Endothelial cell of umbilical vein (primary cell): ENCODE data around the gene SLC46A3. TPM values are rescaled to one million over a fixed set of nuclear protein-coding genes. Genes with fewer than 3 reads are reported as not detected.
A peak's percentile ranks its signal among the peaks of the same experiment; 100 is the strongest.

Source experiments
- BruUV-seq: library from RNA; stranded (reverse); fragments of 400-500 nt; replicated peaks from 2 replicates; lab custom pipeline; 2021; lab: Mats Ljungman, UMichigan
- CTCF ChIA-PET: fragments of 300-600, 350-600 bp; sonication (Branson Sonifier 250); formaldehyde crosslinking; loops from one replicate; lab custom pipeline; 2021; ENCODE audit warnings: antibody characterized with exemption, inconsistent platforms; lab: Charles Lee
- POLR2A ChIA-PET: fragments of 300-600, 350-600 bp; sonication (Branson Sonifier 250); formaldehyde crosslinking; loops from one replicate; lab custom pipeline; 2021; ENCODE audit warnings: antibody characterized with exemption, inconsistent platforms; lab: Charles Lee
- DNase-seq: peaks from one replicate; pipeline ENCODE4 v3.0.0-alpha.2; 2011; ENCODE audit warnings: low read depth, low spot score
- FAIRE-seq: peaks from 2 replicates; lab custom pipeline; 2011; peaks lifted over from hg19 to GRCh38; lab: Jason Lieb, UNC
- H2AFZ ChIP-seq: 2 replicates; pipeline ENCODE4 v1.6.0; 2012; ENCODE audit warnings: low read depth, low read length, control low read depth, inconsistent platforms
- H3K27ac ChIP-seq: 2 replicates; pipeline ENCODE4 v1.5.1; 2011; ENCODE audit warnings: low read depth, mild to moderate bottlenecking, control low read depth, low read length, moderate library complexity; ENCODE audit not compliant: insufficient read depth
- H3K27me3 ChIP-seq, 2 experiments: 2 replicates each; pipeline versions ENCODE4 v1.6.0 to v1.6.1; 2011; ENCODE audit warnings: low read length in 2 of 2, mixed read lengths in 1 of 2; ENCODE audit not compliant: control insufficient read depth in 2 of 2, insufficient read depth in 2 of 2
- H3K36me3 ChIP-seq, 2 experiments: 2 replicates in 1 of 2; 3 replicates in 1 of 2; pipeline ENCODE4 v1.5.1; 2011; ENCODE audit warnings: low read length in 2 of 2, mild to moderate bottlenecking in 1 of 2, moderate library complexity in 1 of 2; ENCODE audit not compliant: control insufficient read depth in 2 of 2, insufficient read depth in 2 of 2; ENCODE audit errors: extremely low read depth in 1 of 2
- H3K4me1 ChIP-seq: 3 replicates; pipeline ENCODE4 v1.5.1; 2011; ENCODE audit warnings: mild to moderate bottlenecking, low read length; ENCODE audit not compliant: control insufficient read depth, insufficient read depth; ENCODE audit errors: extremely low read depth
- H3K4me2 ChIP-seq: 2 replicates; pipeline ENCODE4 v1.6.1; 2011; ENCODE audit warnings: low read length, control low read depth, mixed read lengths; ENCODE audit not compliant: insufficient read depth
- H3K4me3 ChIP-seq, 3 experiments: fragments of 200-600 bp in 1 of 3; sonication (generic), shearing (Covaris generic) in 1 of 3; replicated peaks in 1 of 3; 2 replicates each; pipeline ENCODE4 v1.5.1; 2011 to 2016; ENCODE audit warnings: control low read depth in 3 of 3, low read length in 3 of 3, mild to moderate bottlenecking in 2 of 3, inconsistent platforms in 1 of 3, low read depth in 1 of 3, moderate library complexity in 1 of 3; ENCODE audit not compliant: insufficient read depth in 1 of 3
- H3K79me2 ChIP-seq: 2 replicates; pipeline ENCODE4 v1.6.0; 2012; ENCODE audit warnings: low read length, inconsistent platforms; ENCODE audit not compliant: control insufficient read depth, insufficient read depth
- H3K9ac ChIP-seq: replicated peaks from 2 replicates; pipeline ENCODE3; 2011; ENCODE audit warnings: low read length, control low read depth; ENCODE audit not compliant: insufficient read depth; ENCODE audit errors: extremely low read depth
- H3K9me1 ChIP-seq: replicated peaks from 3 replicates; pipeline ENCODE4 v1.6.0; 2011; ENCODE audit warnings: mild to moderate bottlenecking, low read length; ENCODE audit not compliant: control insufficient read depth, insufficient read depth; ENCODE audit errors: extremely low read depth
- H3K9me3 ChIP-seq: replicated peaks from 2 replicates; pipeline ENCODE4 v1.5.1; 2012; ENCODE audit warnings: low read length, inconsistent platforms; ENCODE audit not compliant: control insufficient read depth, insufficient read depth
- H4K20me1 ChIP-seq: replicated peaks from 2 replicates; pipeline ENCODE3; 2011; ENCODE audit warnings: mild to moderate bottlenecking, low read length; ENCODE audit not compliant: control insufficient read depth, insufficient read depth; ENCODE audit errors: extremely low read depth
- EZH2 ChIP-seq: IDR thresholded peaks from 2 replicates; pipeline ENCODE4 v1.6.1; 2012; ENCODE audit warnings: borderline replicate concordance, low read depth, mild to moderate bottlenecking, moderate library complexity, low read length, inconsistent platforms; ENCODE audit not compliant: severe bottlenecking
- GATA2 ChIP-seq: IDR thresholded peaks from 2 replicates; pipeline ENCODE4 v1.7.0; 2011; ENCODE audit warnings: low read depth, mild to moderate bottlenecking, moderate library complexity, mixed read lengths, low read length; ENCODE audit not compliant: insufficient read length, insufficient read depth
- JUN ChIP-seq: IDR thresholded peaks from 2 replicates; pipeline ENCODE4 v1.6.1; 2011; ENCODE audit warnings: borderline replicate concordance, low read depth; ENCODE audit not compliant: insufficient read length, insufficient read depth
- dilution Hi-C: fragments of 300-500 bp; cut with MboI; formaldehyde crosslinking; loops from one replicate; pipeline ENCODE4 v1.15.0; 2019; ENCODE audit warnings: low sequenced_read_pairs; ENCODE audit not compliant: extremely low pct_ligation_motif_present
- intact Hi-C: fragments of 100-400 bp; cut with micrococcal nuclease; formaldehyde crosslinking; loops from one replicate; pipeline ENCODE4 v1.10.0; 2022
- polyA plus RNA-seq, 4 experiments: library from polyadenylated mRNA; depleted of rRNA in 3 of 4; stranded (reverse) in 3 of 4; unstranded in 1 of 4; fragments of >200 nt; gene quantifications; 2 replicates each; pipeline versions ENCODE4 v1.2.1 to v1.2.3, GENCODE V29; 2011 to 2012; ENCODE audit warnings: missing spikeins in 1 of 4
- total RNA-seq: library from RNA; stranded (reverse); gene quantifications from 2 replicates; pipeline ENCODE4 v1.2.3, GENCODE V29; 2021
- TF ChIP-seq, protein P1 (sequence below), 2 donors: IDR thresholded peaks; 1 replicate in 1 of 2; 2 replicates in 1 of 2; pipeline ENCODE4 v1.5.1; 2011; ENCODE audit warnings: low read length in 2 of 2, mild to moderate bottlenecking in 2 of 2, moderate library complexity in 2 of 2, control low read depth in 1 of 2, inconsistent platforms in 1 of 2, low read depth in 1 of 2; ENCODE audit not compliant: insufficient read depth in 1 of 2; ENCODE audit errors: extremely low read depth in 1 of 2

SLC46A3 gene
- total and polyA plus RNA-seq, 2 donors (not counting 3 experiments of a cell fraction or from before 2014, with no cell fraction given) = 2.0 to 2.1 TPM

DNA sequence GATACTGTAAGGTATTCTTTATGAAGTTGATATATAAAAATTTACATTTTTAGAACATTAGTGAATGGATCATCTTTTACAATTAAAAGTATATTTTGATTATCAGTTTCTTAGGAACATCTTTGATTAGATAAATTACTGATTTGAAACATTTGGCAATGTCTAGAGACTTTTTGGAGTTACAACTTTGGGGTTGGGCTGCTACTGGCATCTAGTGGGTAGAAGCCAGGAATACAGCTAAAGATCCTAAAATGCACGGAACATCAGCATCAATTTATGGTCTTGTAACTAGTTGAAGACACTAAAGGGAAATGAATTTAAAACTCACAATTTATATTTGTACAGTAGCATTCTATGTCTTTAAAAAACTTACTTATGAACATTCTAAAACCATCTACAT is 40.0 kb downstream of the SLC46A3 start:
- no peak for FAIRE-seq
- Histone ChIP-seq H4K20me1 (no peaks in the 10 kb centered on the region), H3K4me1 (no peaks in the 10 kb centered on the region), H3K9ac (no peak overlapping the region), H3K9me3 (no peaks in the 10 kb centered on the region), H3K79me2 (no peaks in the 10 kb centered on the region), H3K4me2 (no peak overlapping the region), H3K27ac (no peak overlapping the region), H3K27me3 (no peaks in the 10 kb centered on the region), H3K4me3 (no peak overlapping the region), H3K36me3 (peaks cover 6 to 23% of the 10 kb centered on the region in 2 experiments), H3K9me1 (no peaks in the 10 kb centered on the region), H2AFZ (no peak overlapping the region)
- DNase-seq = peak; percentile 27
- intact Hi-C loops (loop anchor here (1.0 to 5.0 kb wide), 3 partner anchors 76 to 367 kb away; no protein-coding TSS in a partner anchor), dilution Hi-C loops (no loop called here)
- no TSS peak for BruUV-seq
- no peak for TF ChIP-seq GATA2
- TF ChIP-seq, protein P1, sequence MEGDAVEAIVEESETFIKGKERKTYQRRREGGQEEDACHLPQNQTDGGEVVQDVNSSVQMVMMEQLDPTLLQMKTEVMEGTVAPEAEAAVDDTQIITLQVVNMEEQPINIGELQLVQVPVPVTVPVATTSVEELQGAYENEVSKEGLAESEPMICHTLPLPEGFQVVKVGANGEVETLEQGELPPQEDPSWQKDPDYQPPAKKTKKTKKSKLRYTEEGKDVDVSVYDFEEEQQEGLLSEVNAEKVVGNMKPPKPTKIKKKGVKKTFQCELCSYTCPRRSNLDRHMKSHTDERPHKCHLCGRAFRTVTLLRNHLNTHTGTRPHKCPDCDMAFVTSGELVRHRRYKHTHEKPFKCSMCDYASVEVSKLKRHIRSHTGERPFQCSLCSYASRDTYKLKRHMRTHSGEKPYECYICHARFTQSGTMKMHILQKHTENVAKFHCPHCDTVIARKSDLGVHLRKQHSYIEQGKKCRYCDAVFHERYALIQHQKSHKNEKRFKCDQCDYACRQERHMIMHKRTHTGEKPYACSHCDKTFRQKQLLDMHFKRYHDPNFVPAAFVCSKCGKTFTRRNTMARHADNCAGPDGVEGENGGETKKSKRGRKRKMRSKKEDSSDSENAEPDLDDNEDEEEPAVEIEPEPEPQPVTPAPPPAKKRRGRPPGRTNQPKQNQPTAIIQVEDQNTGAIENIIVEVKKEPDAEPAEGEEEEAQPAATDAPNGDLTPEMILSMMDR (IDR thresholded peaks at IDR 0.05; ENCODE audit: extremely low read depth in 1 of 2, insufficient read depth in 1 of 2, low read depth in 1 of 2, low read length in 2 of 2) = peak in 1 of 2 donors; percentile 16
- ChIA-PET CTCF (interaction anchor here (0.6 to 5.4 kb wide), 8 partner anchors 38 to 619 kb away, joined by 3 to 135 read pairs (median 5); no protein-coding TSS in a partner anchor), POLR2A (no interaction called here)

DNA sequence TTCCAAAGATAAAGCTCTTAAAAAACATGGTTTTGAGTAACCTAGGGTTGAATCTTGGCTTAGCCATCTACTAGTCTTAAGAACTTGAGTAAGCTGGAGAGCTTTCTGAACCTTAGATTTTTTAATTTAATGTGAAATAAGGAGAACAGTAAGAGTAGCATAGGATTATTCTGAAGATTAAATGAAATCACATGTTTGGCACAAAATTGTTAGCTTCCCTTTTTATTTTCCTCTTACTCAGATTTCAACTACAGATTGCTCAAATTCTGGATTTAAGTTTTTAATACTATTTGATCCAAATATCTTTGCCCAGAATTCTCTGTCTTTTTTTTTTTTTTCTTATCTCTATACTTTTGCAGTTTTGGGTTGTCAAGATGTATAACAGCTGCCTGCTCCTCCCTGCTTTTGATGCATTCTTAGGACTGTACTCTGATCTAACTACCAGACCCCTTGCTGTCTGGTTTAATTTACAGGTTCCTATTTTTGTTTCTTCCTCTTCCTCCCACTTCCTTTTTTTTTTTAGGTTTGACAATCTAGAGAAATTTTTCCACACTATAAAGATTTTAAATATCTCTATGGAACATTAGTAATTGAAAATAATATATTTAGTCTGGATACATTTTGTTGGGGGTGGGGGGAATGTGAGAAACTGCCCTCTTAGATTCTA is 47.5 kb downstream of the SLC46A3 start:
- CTCF ChIA-PET = interaction anchor here (1.0 to 1.8 kb wide), 2 partner anchors 10 to 125 kb away, joined by 4 to 7 read pairs; no protein-coding TSS in a partner anchor
- Histone ChIP-seq H2AFZ (no peak overlapping the region), H4K20me1 (peaks cover 4% of the 10 kb centered on the region), H3K9me3 (no peaks in the 10 kb centered on the region), H3K9me1 (no peaks in the 10 kb centered on the region), H3K27me3 (no peaks in the 10 kb centered on the region), H3K27ac (no peak overlapping the region), H3K9ac (no peak overlapping the region), H3K36me3 (peaks cover 19 to 48% of the 10 kb centered on the region in 2 experiments), H3K4me2 (no peak overlapping the region), H3K79me2 (peaks cover 3% of the 10 kb centered on the region), H3K4me1 (no peaks in the 10 kb centered on the region), H3K4me3 (no peak overlapping the region)
- intact Hi-C loops (no loop called here), dilution Hi-C loops (no loop called here)
- FAIRE-seq = no peak
- no TSS peak for BruUV-seq
- no peak for DNase-seq
- POLR2A ChIA-PET = interaction anchor here (0.6 to 0.7 kb wide), 2 partner anchors 93 to 143 kb away, joined by 3 read pairs; no protein-coding TSS in a partner anchor
- TF ChIP-seq JUN (no peak), EZH2 (no peak)
